Measurements from ENCODE around the gene IGLL5. TPM values are rescaled to one million over a fixed set of nuclear protein-coding genes. Genes with fewer than 3 reads are reported as not detected.

IGLL5 gene
- total RNA-seq, 6 donors from 2014 or later: 4.3 to 58.5 (median 21.5) TPM

DNA sequence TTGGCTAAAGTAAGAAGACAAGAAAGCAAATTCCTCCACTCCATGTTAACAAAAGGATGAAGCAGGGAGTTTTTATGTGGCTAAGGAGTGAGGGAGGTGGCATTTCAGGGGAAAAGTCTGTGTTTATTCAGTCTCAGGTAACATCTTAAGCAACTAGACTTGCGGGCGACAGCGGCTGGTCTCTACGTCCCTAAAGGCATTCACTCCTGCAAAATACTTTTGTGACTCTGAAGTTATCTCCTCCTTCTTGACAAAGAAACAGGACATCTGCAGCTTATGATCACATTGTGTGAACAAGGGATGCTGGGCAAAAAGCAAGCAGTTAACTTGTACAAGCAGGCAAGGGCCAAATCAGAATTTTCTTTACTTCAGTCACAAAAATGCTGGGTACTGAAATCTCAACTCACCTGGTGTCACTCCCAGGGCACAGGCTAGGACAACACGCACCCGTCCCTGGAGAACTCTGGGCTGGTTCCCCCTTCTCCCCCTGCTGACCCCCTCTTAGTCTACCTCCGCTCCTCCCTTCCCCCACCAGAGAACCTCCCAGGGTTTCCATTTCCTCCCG, 38.3 kb downstream of the IGLL5 start:
- no peaks in the 10 kb centered on the region for H3K9me3 ChIP-seq
- no peak for DNase-seq

GRCh38 chr22:22926370-22927195, 39.0 kb downstream of the IGLL5 start:
- H3K27me3 ChIP-seq: no peaks in the 10 kb centered on the region
- 48 to 50% methylated on average over 12 to 13 of the region's 13 CpGs for WGBS, 2 donors
- peaks cover 0 to 5% (median 2%) of the 10 kb centered on the region in 4 donors for H3K4me1 ChIP-seq
- TF ChIP-seq POLR2AphosphoS5 (IDR thresholded peaks at IDR 0.05) (no peak), EP300 (IDR thresholded peaks at IDR 0.05) (no peak)
- DNase-seq: no peak
- H3K36me3 ChIP-seq: no peaks in the 10 kb centered on the region
- no peaks in the 10 kb centered on the region for H3K9me3 ChIP-seq
- H3K4me3 ChIP-seq: no peak overlapping the region
- ATAC-seq (ENCODE audit: low FRiP score in 2 of 2): no peak
- H3K27ac ChIP-seq: no peak overlapping the region

More for the DNA sequence above, 38.3 kb downstream of the IGLL5 start:
- 34 to 40% methylated on average over 8 of the region's 8 CpGs for WGBS, 2 donors
- no peaks in the 10 kb centered on the region for H3K36me3 ChIP-seq
- ATAC-seq (ENCODE audit: low FRiP score in 2 of 2): no peak
- H3K27ac ChIP-seq: no peak overlapping the region
- H3K27me3 ChIP-seq: no peaks in the 10 kb centered on the region
- TF ChIP-seq EP300 (IDR thresholded peaks at IDR 0.05) (no peak), POLR2A (IDR thresholded peaks at IDR 0.05) (no peak), POLR2AphosphoS5 (IDR thresholded peaks at IDR 0.05) (no peak), CTCF (IDR thresholded peaks at IDR 0.05) (no peak)
- no peak overlapping the region for H3K4me3 ChIP-seq
- H3K4me1 ChIP-seq: peaks cover 0 to 5% (median 2%) of the 10 kb centered on the region in 4 donors

DNA sequence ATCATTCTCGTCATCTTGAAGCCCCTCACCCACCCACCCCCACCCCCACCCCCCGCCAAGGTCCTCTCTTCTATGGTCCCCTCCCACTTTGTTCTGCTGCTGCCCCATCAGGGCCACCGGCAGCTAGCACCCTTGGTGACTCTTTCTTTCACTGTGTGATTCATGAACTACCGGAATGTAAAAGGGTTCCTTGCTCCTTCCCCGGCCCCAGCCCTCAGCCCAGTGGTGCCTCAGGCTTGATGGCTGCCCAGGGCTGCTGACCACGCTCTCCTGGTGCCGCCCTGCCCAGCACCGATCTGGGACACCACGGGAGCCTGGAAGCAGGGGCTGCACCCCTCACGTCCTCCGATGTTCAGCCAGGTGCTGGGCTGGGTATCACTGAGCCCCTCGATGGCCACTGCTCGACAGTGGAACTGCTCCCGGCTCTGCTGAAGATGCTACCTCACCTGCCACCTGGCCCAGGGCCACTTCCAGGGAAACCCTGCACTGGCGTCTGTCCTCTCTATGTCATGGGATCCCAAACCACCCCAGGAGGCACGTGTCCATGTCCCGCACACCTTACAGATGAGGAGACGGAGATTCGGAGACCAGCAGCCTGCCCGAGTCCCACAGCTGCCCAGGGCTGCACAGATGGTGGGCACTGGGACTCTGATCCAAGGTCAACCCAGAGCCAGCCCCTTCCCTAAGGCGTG, 39.7 kb downstream of the IGLL5 start:
- ATAC-seq (ENCODE audit: low FRiP score in 2 of 2) (no peak), DNase-seq (no peak)
- no peak overlapping the region for H3K4me3 ChIP-seq
- TF ChIP-seq CTCF (IDR thresholded peaks at IDR 0.05): no peak
- TF ChIP-seq POLR2A (IDR thresholded peaks at IDR 0.05): no peak
- TF ChIP-seq POLR2AphosphoS5 (IDR thresholded peaks at IDR 0.05): no peak
- TF ChIP-seq EP300 (IDR thresholded peaks at IDR 0.05): no peak
- H3K9me3 ChIP-seq: no peaks in the 10 kb centered on the region
- 61 to 82% methylated on average over 4 to 11 of the region's 21 CpGs for WGBS, 2 donors
- H3K27me3 ChIP-seq: no peaks in the 10 kb centered on the region
- peaks cover 0 to 5% (median 2%) of the 10 kb centered on the region in 4 donors for H3K4me1 ChIP-seq
- H3K36me3 ChIP-seq: no peaks in the 10 kb centered on the region
- H3K27ac ChIP-seq: no peak overlapping the region

DNA sequence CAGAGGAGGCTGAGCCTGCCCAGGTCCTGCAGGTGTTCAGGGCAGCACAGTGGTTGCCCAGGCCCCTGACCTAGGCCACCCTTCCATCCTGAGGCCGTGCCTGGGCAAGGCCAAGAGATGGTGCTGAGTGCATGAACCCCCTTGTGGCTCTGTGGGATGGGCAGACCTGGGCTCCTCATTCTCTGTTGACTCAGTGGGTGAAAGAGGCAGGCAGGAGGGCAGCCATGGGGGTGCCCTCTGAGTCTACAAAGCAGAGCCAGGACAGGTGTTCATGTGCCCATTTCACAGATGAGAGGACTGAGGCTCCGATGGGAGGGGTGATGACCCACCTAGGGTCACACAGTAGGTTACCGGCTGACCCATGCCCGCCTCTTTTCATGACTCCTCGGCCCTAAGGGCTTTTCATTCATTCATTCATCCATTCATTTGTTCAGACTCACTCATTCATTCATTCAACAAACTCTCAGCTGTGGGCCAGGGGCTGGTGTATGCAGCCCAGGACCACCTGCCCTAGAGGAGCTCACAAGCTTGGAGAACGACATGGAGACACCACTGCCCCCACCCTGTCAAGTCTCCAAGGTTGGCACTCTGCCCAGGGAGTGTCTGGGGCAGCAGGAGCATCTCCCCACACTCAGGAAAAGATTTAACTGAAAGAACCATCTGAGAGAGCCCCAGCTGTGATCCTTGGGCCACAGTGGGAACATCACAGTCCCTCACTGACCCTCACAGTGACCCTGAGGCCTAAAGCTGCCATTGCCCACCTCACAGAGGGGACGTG, 40.5 kb downstream of the IGLL5 start:
- H3K27ac ChIP-seq: no peak overlapping the region
- TF ChIP-seq CTCF (IDR thresholded peaks at IDR 0.05) (no peak), POLR2A (IDR thresholded peaks at IDR 0.05) (no peak), POLR2AphosphoS5 (IDR thresholded peaks at IDR 0.05) (no peak), EP300 (IDR thresholded peaks at IDR 0.05) (no peak)
- H3K9me3 ChIP-seq: no peaks in the 10 kb centered on the region
- H3K4me1 ChIP-seq: peaks cover 0 to 5% (median 2%) of the 10 kb centered on the region in 4 donors
- H3K27me3 ChIP-seq: no peaks in the 10 kb centered on the region
- WGBS, 2 donors: 66 to 74% methylated on average over 6 to 7 of the region's 7 CpGs
- no peak for ATAC-seq (ENCODE audit: low FRiP score in 2 of 2)
- H3K36me3 ChIP-seq: no peaks in the 10 kb centered on the region
- no peak for DNase-seq
- H3K4me3 ChIP-seq: no peak overlapping the region
